Measurements from ENCODE around the gene ZC2HC1C.

The ZC2HC1C gene

DNA sequence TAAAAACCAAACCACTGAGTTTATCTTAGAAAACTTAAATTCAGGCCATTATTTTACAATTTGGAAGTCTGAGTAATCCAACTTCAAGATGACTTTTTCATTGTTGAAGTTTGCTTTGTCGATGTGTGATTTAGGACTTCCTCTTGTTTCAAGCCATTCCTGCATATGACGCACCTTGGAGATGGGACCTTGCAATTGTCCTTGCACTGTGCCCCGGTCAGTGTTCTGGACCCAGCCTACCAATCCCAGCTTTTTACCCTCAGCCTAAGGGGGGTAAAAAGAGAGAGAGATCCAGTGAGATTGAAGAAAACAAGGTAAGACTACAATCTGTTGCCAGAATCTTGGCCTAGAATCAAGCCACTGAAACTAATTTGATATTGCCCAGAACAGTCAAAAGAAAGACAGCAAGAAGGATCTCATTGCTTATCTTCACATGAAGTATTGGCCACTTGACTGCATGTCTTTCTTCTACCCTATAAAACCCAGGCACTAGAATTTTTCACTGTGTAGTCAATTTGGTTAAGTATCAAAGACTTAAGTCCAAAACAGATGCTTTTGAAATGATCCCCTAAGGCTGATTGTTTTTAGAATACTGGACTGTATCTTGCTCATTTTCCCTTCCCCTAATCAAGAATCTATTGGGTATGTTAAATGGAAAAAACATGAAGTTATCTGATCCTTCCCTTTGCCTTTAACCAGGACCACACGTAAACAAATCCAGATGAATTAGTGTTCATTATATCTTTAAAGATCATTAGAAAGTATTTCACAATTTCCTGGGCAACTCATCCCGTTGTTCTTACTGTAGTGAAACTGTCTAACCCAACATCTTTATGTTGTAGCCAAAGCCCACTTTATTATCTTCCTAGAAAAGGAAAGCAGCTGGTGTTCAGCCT lies 15.8 kb upstream of the ZC2HC1C start:
- Histone ChIP-seq H3K79me2 (ENCODE audit: insufficient read depth, low read length) (peaks cover 9% of the 10 kb centered on the region; the same call in 1 of the 2 replicates), H3K4me2 (ENCODE audit: low read depth, low read length, poor library complexity, severe bottlenecking) (no peak overlapping the region), H3K36me3 (ENCODE audit: low read length) (peaks cover 7% of the 10 kb centered on the region), H3K9ac (ENCODE audit: low read length) (no peak overlapping the region), H3K27ac (ENCODE audit: low read depth, low read length) (no peak overlapping the region), H3K27me3 (ENCODE audit: low read length) (no peaks in the 10 kb centered on the region), H3K9me2 (replicated peaks; ENCODE audit: insufficient read depth, low read length) (no peaks in the 10 kb centered on the region), H3K4me3 (ENCODE audit: insufficient read depth, low read length, poor library complexity, severe bottlenecking) (no peak overlapping the region), H2AFZ (ENCODE audit: low read depth, low read length, severe bottlenecking) (no peak overlapping the region), H4K20me1 (ENCODE audit: low read depth, low read length) (no peaks in the 10 kb centered on the region), H3F3A (ENCODE audit: insufficient read depth) (peaks cover 30% of the 10 kb centered on the region), H3K9me3 (ENCODE audit: insufficient read depth, low read length) (no peaks in the 10 kb centered on the region)
- TF ChIP-seq, protein P1, sequence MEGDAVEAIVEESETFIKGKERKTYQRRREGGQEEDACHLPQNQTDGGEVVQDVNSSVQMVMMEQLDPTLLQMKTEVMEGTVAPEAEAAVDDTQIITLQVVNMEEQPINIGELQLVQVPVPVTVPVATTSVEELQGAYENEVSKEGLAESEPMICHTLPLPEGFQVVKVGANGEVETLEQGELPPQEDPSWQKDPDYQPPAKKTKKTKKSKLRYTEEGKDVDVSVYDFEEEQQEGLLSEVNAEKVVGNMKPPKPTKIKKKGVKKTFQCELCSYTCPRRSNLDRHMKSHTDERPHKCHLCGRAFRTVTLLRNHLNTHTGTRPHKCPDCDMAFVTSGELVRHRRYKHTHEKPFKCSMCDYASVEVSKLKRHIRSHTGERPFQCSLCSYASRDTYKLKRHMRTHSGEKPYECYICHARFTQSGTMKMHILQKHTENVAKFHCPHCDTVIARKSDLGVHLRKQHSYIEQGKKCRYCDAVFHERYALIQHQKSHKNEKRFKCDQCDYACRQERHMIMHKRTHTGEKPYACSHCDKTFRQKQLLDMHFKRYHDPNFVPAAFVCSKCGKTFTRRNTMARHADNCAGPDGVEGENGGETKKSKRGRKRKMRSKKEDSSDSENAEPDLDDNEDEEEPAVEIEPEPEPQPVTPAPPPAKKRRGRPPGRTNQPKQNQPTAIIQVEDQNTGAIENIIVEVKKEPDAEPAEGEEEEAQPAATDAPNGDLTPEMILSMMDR (IDR thresholded peaks at IDR 0.05; ENCODE audit: insufficient read depth, low read length, poor library complexity, severe bottlenecking): no peak
- TF ChIP-seq EZH2phosphoT487 (conservative IDR thresholded peaks at IDR 0.05; ENCODE audit: low read length): no peak

DNA sequence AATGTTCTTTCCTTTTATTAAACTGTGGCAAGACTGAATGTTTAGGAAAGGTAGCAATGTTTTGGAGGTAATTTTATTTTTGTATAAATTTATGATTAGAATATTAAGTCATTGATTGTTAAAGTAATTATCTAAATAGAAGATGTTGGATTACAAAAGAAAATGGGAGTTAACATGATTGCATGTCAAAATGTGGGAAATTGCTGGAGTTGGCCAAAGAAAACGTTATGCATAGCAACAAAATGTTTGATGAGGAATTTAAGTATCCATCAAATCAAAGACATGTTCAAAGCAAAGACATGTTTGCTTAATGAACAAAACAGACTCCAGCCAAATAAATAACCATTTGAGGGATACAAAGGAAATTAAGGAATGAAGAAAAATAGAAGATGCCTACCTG lies 15.0 kb upstream of the ZC2HC1C start:
- Histone ChIP-seq H3K9ac (ENCODE audit: low read length) (no peak overlapping the region), H2AFZ (ENCODE audit: low read depth, low read length, severe bottlenecking) (no peak overlapping the region), H3K36me3 (ENCODE audit: low read length) (peaks cover 7% of the 10 kb centered on the region), H3F3A (ENCODE audit: insufficient read depth) (peaks cover 27% of the 10 kb centered on the region), H3K9me2 (replicated peaks; ENCODE audit: insufficient read depth, low read length) (no peaks in the 10 kb centered on the region), H3K27me3 (ENCODE audit: low read length) (no peaks in the 10 kb centered on the region), H3K79me2 (ENCODE audit: insufficient read depth, low read length) (peaks cover 9% of the 10 kb centered on the region; the same call in 1 of the 2 replicates), H4K20me1 (ENCODE audit: low read depth, low read length) (no peaks in the 10 kb centered on the region), H3K9me3 (ENCODE audit: insufficient read depth, low read length) (no peaks in the 10 kb centered on the region), H3K4me2 (ENCODE audit: low read depth, low read length, poor library complexity, severe bottlenecking) (no peak overlapping the region), H3K4me3 (ENCODE audit: insufficient read depth, low read length, poor library complexity, severe bottlenecking) (no peak overlapping the region), H3K27ac (ENCODE audit: low read depth, low read length) (no peak overlapping the region)
- TF ChIP-seq, protein P1 (IDR thresholded peaks at IDR 0.05; ENCODE audit: insufficient read depth, low read length, poor library complexity, severe bottlenecking): no peak
- no peak for TF ChIP-seq EZH2phosphoT487 (conservative IDR thresholded peaks at IDR 0.05; ENCODE audit: low read length)

DNA sequence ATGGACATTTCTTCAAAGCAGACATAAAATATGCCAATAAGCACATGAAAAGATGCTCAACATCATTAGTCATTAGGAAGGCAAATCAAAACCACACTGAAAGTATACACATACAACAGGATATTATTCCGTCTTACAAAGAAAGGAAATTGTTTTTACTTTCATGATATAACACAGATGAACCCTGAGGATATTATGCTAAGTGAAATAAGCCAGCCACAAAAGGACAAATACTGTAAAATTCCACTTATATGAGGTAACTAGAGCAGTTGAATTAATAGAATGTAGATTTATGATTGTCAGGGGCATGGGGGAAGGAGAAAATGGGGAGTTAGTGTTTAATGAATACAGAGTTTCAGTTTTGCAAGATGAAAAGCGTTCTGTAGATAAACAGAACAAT lies 9.8 kb upstream of the ZC2HC1C start:
- Histone ChIP-seq H2AFZ (ENCODE audit: low read depth, low read length, severe bottlenecking) (no peak overlapping the region), H3K4me2 (ENCODE audit: low read depth, low read length, poor library complexity, severe bottlenecking) (no peak overlapping the region), H3K36me3 (ENCODE audit: low read length) (peaks cover 27% of the 10 kb centered on the region), H3K9me2 (replicated peaks; ENCODE audit: insufficient read depth, low read length) (no peaks in the 10 kb centered on the region), H3K4me3 (ENCODE audit: insufficient read depth, low read length, poor library complexity, severe bottlenecking) (no peak overlapping the region), H3F3A (ENCODE audit: insufficient read depth) (peaks cover 3% of the 10 kb centered on the region; the same call in 1 of the 2 replicates), H3K27me3 (ENCODE audit: low read length) (no peaks in the 10 kb centered on the region), H4K20me1 (ENCODE audit: low read depth, low read length) (no peaks in the 10 kb centered on the region), H3K79me2 (ENCODE audit: insufficient read depth, low read length) (peaks cover 34% of the 10 kb centered on the region), H3K9ac (ENCODE audit: low read length) (no peak overlapping the region), H3K27ac (ENCODE audit: low read depth, low read length) (no peak overlapping the region), H3K9me3 (ENCODE audit: insufficient read depth, low read length) (no peaks in the 10 kb centered on the region)
- TF ChIP-seq EZH2phosphoT487 (conservative IDR thresholded peaks at IDR 0.05; ENCODE audit: low read length): no peak
- TF ChIP-seq, protein P1 (IDR thresholded peaks at IDR 0.05; ENCODE audit: insufficient read depth, low read length, poor library complexity, severe bottlenecking): no peak

Measured in SU-DHL-6 (cell line).